ENCODE data around the gene MLF2.
A peak's percentile ranks its signal among the peaks of the same experiment; 100 is the strongest.

MLF2 gene

GRCh38 chr12:6752921-6753771 is at the start of gene MLF2:
Gene MLF2 (minus strand): TSS chr12:6753141. CDS start chr12:6752334, 807 bp downstream.
- peak; percentile 99 for DNase-seq

- no peak for DNase-seq
Measured at GRCh38 chr12:6799147-6799546, 46.2 kb upstream of the MLF2 start.

GRCh38 chr12:6796576-6796975 is 43.6 kb upstream of the MLF2 start:
- no peak for DNase-seq

GRCh38 chr12:6795088-6795487 is 42.1 kb upstream of the MLF2 start:
- no peak for DNase-seq

GRCh38 chr12:6792522-6793201 is 39.7 kb upstream of the MLF2 start:
- DNase-seq, result no peak

- no peak for DNase-seq
Measured at GRCh38 chr12:6791931-6792520, 39.1 kb upstream of the MLF2 start.

GRCh38 chr12:6790496-6791150 is 37.7 kb upstream of the MLF2 start:
- no peak for DNase-seq

GRCh38 chr12:6788972-6789924 is 36.3 kb upstream of the MLF2 start, which contains the start of gene CD4:
Gene CD4 (plus strand): TSS chr12:6789528. CDS start chr12:6800139, 10,611 bp downstream.
- no peak for DNase-seq

GRCh38 chr12:6787309-6787708 is 34.4 kb upstream of the MLF2 start:
- no peak for DNase-seq

- no peak for DNase-seq
Measured at GRCh38 chr12:6786416-6787094, 33.6 kb upstream of the MLF2 start.

- DNase-seq, result no peak
Measured at GRCh38 chr12:6784761-6785160, 31.8 kb upstream of the MLF2 start.

GRCh38 chr12:6784296-6784695 is 31.4 kb upstream of the MLF2 start:
- DNase-seq, result no peak

- no peak for DNase-seq
Measured at GRCh38 chr12:6783828-6784227, 30.9 kb upstream of the MLF2 start.

GRCh38 chr12:6782850-6783566 is 30.1 kb upstream of the MLF2 start:
- no peak for DNase-seq

- no peak for DNase-seq
Measured at GRCh38 chr12:6782119-6782518, 29.2 kb upstream of the MLF2 start.

- DNase-seq, result no peak
Measured at GRCh38 chr12:6780573-6780972, 27.6 kb upstream of the MLF2 start.

- DNase-seq, result no peak
Measured at GRCh38 chr12:6779708-6780432, 26.9 kb upstream of the MLF2 start.

GRCh38 chr12:6778574-6779550 is 25.9 kb upstream of the MLF2 start:
- peak; percentile 93 for DNase-seq

- DNase-seq, result no peak
Measured at GRCh38 chr12:6778217-6778573, 25.3 kb upstream of the MLF2 start.
